ENCODE results near the gene VAX1.

- TF ChIP-seq CTCF (conservative IDR thresholded peaks at IDR 0.05; ENCODE audit: low read length) (no peak), EZH2phosphoT487 (IDR thresholded peaks at IDR 0.05; ENCODE audit: borderline replicate concordance, low read depth, low read length) (no peak)
Observed at GRCh38 chr10:117096599-117097201, 41.4 kb downstream of the VAX1 start.
